Measurements from ENCODE around the gene JKAMP. TPM values are rescaled to one million over a fixed set of nuclear protein-coding genes. Genes with fewer than 3 reads are reported as not detected.

JKAMP gene
- total RNA-seq, 1 donor: 104 TPM

Other genes starting within 250 kb of the JKAMP start
- gene GPR135, start 19.1 kb upstream of the JKAMP start, total RNA-seq: 3.9 and 6.5 TPM in 2 replicates
- gene L3HYPDH, start 109 bp upstream of the JKAMP start, total RNA-seq: 49.9 and 80.3 TPM in 2 replicates
- gene CCDC175, start 92.3 kb downstream of the JKAMP start, total RNA-seq: not detected in 2 replicates

Data from fibroblast of villous mesenchyme (primary cell).